Stimulated activated CD4-positive, alpha-beta T cell treated with anti-CD3 and anti-CD28 coated beads, Interleukin-15, amount 100 ng/mL, for 48 hours (primary cell): ENCODE measurements around the gene SP3.

Source experiments
- DNase-seq, 2 donors: peaks; one replicate each; pipeline ENCODE4 v3.0.0-alpha.2; 2020; ENCODE audit warnings: low read depth in 2 of 2

SP3 gene

DNA sequence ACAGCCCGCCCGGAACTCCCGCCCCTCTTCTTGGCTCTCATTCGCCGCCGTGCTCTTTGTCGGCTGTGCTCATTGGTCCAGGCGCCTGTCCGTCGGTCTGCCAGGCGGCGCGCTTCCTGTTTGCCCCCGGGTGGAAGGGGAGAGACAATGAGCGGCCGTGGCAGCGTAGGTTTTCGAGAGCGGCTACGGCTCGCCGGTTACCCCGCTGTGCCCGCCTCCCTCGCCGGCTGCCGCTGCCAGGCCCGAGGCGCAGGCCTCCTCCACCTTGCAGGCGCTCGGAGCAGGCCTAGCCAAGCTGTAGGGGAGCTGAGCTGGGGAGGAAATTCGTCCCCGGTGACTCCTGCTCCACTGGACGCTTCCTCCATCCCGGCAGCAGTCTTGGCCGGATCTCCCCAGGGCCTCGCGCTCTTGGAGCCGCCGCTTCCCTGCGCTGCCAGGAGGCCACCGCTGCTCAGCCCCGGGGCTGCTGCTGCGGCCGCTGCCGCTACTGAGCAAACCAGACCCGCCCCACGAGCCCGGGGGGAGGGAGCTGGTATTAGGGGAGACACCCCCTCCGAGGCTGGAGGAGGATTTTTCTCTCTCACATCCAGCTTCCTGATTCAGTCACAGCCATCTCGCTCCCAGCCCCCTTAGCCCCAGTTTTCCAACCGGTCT lies at the start of gene SP3:
Gene SP3, minus strand, starts transcription at position 2 of the 654 bp plus-strand sequence. CDS start 202 bp downstream, outside the sequence.
- peak; percentile 92 to 94 for DNase-seq

DNA sequence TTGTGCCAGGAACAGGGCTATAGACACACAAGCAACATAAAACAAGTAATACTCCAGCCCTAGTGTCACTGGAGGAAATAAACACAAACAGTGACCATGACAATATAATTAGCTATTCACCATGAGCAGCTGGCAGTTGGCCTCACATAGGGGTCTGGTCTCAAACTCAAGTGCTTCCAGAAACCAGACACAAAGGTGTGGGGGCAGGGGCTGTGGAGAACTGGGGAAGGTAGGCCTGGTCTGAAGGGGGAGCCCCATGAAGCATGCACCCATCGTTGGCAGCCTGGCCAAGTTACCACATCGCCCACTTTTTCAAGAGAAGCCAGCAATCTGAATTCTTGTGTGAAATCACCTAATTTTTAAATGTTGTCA lies 49.5 kb upstream of the SP3 start:
- DNase-seq = no peak

DNA sequence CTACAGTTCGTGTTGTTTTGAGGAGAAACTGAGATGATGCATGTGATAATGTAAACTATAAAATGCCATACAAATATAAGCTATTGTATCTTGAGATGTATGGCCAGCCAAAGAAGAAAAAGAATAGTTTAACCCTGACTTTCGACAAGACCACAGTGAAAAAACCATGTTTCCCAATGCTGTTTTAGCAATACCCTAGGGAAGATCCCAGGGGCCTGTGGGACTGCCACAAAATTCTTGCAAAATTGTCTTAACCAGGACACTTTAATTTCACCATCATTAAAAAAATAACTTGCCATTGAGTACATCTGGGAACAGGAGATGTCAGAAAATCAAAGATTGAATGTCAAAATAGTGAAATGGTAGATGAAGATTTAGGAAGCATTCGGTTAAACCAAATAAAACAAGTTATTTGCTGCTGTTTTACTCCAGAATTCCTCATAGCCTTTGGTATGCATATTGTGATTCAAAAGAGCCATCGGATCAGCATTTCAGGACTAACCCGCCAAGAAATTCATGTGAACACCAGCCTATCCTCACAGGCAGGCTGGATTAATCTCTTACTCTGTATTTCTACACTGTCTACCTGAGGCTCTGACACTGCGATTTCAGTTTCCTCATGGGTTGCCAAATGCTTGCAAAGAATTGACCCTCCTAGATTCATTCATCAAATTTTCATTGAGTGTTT lies 49.0 kb upstream of the SP3 start:
- DNase-seq = no peak

DNA sequence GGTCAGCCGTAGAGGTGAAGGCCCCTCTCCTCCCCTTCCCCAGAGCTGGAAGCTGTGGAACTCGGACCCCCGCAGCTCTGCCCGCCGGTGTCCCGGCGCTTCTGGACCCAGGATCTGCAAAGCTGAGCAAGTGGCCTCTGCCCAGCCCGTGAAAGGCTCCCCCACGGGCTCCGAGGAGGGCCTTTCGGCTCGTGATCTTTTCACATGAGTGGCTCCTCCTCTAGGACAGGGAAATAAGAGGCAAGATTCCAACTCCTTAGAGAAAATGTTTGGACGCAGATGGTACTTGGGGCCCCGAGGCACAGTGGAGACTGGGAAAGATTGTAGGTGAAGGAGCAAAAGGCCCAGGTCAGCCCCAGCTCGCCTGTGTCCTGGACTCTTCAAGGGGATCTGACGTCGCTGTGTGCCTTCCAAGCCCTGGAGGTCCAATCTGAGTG lies 48.2 kb upstream of the SP3 start:
- DNase-seq = no peak

DNA sequence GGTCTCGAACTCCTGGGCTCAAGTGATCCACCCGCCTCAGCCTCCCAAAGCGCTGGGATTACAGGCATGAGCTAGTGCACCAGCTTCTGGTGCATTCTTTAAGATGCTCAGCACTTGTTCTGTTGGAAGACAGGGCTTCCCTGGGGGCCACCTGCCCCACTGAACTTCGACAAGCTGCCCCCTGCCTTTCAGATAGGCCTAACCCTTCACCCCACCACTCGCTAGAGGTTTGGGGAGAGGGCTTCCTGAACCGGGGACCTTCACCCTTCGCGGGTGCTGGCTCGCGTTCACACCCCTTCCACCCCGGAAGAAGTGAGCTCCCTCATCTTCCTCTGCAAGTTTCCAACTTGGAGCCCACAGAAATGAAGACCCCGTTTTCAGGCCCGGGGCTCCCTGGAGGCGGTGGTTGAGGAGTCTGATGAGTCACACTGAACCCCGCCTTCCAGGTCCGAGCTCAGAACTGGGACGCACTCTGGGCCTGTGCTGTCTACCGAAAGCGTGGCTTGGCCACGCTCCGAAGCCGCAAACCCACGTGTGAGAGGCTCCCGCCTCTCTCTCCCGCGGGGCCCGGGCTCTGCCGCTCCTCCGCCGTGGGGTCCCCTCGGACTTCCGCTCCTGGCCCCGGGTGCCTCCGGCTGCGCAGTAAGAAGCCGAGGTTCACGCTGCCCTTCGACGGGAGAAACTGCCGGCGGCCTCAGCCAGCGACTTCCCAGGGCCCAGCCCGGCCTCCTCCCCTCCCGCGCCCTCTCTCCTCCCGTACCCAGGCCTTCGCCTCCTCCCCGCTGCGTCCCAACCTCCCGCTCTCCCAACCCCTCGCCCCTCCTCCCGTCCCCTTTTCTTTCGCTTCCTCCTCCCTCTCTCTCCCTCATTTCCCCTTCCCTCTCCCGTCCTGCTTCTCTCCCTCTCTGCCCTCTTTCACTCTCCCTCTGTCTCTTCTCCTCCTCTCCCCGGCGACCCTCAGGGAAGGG lies 47.5 kb upstream of the SP3 start:
- no peak for DNase-seq

DNA sequence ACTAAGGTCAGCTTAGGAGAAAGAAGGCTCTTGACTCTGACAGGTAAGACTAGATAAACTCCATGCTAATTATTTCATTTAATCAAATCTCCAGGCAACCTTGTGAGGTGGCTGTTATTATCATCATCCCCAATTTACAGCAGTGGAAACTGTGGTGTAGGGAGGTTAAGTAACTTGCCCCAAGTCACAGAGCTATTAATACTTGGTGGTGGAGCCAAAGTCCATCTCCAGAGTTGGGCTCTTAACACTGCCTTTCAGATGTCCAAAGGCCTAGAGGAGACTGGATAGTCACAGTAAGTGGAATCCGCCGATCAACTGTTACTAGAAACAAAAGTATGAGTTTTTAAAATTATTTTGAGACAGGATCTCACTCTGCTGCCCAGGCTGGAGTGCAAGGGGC lies 46.6 kb upstream of the SP3 start:
- no peak for DNase-seq

DNA sequence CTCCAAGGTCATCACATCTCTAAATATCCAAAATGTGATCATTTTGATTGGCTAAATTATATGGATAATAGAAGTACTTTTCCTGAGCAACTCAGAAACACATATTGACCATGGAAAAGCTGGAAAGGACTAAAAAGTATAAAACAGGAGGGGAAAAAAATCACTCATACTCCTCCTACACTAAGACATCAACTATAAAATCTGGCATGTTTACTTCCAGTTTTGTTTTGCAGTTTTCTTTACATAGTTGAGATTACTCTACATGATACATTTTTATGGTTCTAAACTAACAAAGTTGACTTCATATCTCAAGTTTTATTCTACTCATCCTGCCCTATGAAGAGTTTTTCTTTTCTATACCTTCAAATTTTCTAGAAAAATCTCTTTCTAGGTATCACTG lies 46.0 kb upstream of the SP3 start:
- no peak for DNase-seq

DNA sequence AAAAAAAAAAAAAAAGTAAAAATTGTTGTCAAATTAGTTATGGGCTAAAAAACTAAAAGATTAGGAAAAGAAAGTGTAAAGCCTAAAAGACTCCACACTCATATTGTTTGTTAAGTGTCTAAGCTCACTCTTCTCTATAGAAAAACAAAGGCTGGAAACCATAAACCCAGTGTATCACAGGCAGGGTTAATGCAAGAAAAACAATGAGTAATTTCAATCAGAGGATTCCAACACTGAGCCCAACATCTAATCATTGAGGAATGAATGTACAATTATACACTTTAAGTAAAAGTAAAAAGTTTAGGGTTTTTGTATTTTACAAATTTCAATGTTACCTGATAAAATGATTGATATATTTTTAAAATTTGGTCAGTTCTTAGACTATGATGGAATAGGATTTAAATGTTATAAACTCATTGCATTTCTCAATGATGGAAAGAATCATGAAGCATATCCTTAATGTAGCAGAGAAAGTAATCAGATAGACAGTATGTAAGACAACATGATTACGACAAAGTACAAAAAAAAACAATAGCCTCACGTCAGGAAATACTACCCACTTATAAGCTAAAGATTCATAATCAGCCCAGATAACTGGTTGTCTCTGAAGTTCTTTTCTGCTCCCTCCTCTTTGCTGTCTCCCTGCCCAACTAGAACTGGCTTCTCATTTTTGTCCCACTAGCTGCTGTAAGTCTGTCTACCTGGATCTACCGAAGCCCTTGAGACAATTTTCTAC lies 44.5 kb upstream of the SP3 start:
- DNase-seq = no peak

DNA sequence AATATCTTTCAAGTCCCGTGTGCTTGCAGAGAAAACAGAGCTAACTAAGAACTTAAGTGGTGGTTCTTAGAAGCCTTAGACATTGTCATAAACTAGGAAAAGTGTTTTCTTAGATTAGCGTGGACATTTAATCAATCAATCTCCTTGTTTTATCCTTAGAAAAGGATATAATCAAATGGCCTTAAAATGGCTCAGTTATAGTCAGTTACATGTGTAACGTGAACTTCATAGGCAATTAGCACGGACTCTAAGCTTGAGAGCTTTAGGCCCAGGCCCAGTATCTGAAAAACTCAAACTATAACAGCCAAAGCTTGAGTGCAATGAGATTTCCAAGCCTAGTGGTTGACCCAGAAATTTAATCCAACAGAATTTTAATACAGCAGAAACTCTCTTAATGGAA lies 43.5 kb upstream of the SP3 start:
- DNase-seq = no peak

DNA sequence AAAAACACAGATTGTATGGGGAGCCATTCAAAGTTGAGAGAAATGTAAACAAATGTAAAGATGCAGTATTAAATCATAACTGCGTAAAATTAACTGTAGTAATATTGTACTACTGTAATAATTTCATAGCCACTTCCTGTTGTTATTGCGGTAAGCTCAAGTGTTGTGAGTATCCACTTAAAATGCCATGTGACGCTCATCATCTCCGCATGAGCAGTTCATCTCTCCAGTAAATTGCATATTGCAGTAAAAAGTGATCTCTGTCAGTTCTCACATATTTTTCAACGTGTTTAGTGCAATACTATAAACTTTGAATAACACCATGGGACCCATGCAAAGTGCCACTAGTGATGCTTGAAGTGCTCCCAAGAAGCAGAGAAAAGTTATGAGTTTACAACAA lies 41.8 kb upstream of the SP3 start:
- no peak for DNase-seq

DNA sequence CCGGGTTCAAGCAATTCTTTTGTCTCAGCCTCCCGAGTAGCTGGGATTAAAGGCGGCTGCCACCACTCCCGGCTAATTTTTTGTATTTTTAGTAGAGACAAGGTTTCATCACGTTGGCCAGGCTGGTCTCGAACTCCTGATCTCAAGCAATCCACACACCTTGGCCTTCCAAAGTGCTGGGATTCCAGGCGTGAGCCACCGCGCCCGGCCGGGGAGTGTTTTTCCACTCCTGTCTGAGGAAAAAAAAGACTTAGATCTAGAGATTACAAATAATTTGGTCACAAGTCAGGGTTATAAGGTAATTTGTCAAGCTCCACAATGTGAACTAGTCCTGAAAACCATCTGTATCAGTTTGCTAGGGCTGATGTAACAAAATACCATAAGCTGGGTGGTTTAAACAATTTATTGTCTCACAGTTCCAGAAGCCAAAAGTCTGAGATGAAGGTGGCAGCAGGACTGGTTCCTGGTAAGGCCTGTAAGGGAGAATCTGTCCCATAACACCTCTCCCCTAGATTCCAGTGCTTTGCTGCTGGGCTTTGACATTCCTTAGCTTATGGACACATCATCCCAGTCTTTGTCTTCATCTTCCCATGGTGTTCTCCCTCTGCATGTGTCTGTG lies 40.7 kb upstream of the SP3 start:
- no peak for DNase-seq

DNA sequence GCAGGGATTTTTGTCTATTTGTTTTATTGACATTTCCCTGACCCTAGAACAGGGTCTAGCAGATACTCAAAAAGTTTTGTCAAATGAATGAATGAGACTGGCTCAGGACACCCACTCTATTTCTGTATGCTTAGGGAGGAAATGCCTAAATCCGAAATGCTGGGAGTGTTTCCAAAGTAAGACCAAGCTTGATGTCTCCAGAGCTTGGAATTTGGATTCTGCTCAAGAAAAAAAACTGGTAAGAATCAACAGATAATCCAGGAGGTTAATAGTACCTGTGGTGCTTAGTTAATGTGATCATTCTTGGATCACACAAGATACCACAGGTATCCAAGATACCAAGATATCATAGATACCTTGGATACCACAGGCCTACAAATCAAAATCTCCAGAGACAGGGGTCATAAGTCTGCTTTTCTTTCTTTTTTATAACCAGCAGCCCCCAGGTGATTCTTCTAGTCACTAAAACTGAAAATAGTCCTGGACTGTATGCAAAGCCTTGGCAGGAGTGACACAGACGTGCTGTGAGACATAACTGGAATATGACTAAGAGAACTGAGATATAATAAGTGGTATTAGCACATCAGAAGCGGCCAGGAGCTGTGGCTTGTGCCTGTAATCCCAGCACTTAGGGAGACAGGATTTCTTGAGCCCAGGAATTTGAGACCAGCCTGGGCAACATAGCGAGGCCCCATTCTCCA lies 39.9 kb upstream of the SP3 start:
- DNase-seq = peak; percentile 8 to 24

DNA sequence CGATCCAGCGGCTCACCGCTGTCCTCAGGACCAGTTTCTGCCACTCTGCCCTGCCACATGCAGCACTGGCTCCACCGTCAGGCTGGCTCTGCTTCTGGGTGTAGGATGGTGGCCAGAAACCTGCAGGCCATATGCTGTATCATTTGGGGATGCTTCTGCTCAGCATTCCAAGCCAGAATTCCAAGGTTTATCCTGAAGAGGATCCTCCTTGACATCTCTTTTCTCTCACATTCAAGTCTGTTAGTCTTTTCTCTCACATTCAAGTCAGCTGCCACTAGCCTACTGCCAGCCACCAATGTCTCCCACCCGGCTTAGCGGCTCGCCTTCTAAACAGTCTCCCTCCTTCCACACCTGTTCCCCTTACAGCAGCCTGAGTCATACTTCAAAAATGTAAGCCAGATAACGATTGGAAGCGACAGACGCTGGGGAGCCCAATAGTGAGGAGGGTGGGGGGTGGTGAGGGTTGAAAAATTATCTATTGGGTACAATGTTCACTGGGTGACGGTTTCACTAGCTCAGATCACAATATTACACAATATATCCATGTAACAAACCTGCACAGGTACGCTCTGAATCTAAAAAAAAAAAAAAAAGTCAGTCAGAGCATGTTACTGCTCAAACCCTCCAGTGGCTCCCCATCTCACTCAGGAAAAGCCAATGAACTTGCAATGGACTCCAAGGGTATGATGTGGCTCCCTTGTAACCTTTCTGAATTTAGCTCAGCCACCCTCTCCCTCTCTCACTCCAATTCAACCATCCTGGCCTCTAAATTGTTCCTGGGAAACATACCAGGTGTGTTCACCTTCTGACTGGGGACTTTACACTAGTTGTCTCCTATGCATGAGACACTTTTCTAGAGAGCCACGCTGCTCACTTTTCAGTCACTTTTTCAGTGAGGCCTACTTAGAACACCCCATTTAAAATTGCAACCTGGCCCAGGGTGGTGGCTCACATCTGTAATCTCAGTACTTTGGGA lies 38.8 kb upstream of the SP3 start:
- DNase-seq = no peak

DNA sequence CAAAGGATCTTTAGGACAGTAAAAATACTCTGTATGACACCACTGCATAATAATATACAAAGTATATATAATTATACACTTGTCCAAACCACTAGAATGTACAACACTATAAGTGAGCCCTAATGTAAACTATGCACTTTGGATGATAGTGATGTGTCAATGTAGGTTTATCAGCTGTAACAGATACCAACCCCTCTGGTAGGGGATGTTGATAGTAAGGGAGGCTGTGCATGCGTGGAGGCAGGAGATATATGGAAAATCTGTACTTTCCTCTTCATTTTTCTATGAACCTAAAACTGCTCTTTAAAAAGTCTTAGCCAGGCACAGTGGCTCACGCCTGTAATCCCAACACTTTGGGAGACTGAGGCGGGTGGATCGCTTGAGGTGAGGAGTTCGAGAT lies 37.5 kb upstream of the SP3 start:
- DNase-seq = no peak

DNA sequence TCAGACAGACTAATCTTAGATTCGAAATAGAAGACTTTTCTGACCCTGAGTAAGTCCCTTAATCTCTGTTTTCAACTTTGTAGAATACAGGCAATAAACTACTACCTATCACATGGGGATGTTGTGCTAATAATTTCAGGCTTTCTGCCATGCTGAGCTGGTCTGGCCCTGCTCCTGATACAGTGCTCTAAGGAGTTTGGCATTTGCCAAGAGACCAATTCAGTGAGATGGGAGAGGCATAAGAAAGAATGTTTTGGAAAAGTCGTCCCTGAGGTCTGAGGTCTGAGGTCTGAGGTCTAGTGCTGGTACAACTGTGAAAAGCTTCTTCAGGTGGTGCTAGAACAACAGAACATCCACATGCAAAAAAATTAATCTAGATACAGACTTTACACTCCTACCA lies 35.9 kb upstream of the SP3 start:
- DNase-seq = no peak

DNA sequence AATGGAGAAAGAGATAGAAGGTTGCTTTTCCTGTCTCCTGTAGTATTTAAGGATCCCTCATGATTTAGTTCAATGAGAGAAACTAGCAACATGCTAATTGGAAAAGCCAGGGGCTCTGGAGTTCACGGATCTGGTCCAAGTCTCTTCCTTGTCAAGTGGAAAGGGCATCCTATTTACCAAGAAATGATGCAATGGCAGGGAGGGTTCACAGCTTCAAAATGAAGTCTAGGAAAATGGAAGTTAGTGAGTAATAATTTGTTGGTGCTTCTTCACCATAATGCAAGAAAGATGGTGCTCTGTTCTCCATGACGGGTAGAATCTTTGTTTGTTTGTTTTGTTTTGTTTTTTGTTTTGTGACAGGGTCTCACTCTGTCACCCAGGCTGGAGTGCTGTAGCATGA lies 34.6 kb upstream of the SP3 start:
- no peak for DNase-seq

DNA sequence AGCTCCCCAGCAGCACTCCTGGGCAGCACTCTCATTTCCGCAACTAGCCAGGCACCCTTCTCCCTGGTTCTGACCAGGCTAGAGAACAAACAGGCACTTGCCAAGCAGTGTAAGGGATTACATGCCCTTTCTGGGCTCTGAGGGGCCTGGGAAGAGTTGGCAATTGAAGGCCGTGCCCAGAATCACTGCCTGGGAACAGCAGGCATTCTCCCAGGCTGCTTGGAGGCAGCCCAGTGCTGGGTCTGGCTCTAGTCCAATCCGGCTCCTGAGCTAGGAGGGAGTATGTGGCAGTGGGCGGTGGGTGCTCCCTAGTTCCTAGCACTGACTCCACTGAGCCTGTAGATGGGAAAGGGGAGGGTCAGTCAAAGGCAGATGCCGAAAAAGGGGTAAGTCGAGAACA lies 34.1 kb upstream of the SP3 start:
- no peak for DNase-seq

DNA sequence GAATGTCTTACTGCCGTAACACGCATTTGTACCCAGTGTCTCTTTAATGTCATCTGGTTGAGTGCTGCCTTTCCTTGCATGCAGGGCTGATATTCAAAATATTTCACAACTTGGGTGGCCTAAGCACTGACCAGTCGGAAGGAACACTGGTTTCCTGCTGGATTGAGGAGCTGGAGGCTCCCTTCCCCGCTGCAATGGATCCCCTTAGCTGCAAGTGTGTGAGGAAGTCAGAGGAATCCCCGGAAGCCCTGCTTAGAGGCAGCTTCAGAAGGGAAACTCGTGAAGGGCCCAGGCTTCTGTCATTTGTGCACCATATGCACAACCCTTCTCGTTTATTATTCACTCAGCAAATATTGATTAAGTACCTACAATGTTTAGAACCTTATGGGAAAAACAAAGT lies 33.2 kb upstream of the SP3 start:
- DNase-seq = no peak

DNA sequence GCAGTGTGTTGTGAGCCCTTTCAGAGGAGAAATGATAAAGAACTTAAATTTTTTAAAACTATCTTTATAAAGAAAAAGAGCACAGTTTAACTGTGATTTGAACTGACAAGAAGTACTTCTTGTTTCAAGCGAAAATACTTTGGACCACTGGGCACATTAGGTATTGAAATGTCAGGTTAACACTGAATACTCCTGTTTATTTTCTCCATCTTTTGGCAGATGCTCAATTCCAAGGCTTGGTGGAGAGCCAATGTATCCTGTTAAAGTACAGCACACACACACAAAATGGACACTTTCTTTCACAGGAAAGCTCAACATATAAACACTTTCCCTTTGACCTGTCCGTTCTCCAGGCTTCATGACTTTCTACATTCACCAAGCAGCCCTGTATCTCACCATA lies 32.6 kb upstream of the SP3 start:
- DNase-seq = no peak

DNA sequence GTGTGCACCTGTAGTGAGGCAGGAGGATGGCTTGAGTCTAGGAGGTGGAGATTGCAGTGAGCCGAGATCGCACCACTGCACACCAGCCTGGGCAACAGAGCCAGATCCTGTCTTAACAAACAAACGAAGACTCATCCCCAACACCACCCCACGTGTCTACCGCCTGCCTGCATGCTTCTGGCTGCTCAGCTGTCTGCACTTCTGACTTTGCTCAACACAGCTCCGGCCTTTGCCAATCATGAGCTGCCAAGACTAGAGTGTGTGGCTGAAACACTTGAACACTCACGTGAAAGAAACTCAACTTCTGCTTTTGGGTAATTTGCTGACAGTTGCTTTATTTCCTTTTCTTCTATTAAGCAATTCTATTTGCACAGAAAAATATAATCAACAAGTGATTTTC lies 32.1 kb upstream of the SP3 start:
- DNase-seq = no peak
